CD4-positive, alpha-beta T cell treated with Interleukin-21 for 1 hour (primary cell): ENCODE data around the gene LAMP1.
"Not testable (repeated sequence)": the region's sequence is repeated elsewhere in the genome, so short reads cannot be mapped to it uniquely, and the experiment has no call there.

Experiments
- DNase-seq: peaks from one replicate; pipeline ENCODE4 v3.0.0-alpha.2; 2020

Gene LAMP1

GRCh38 chr13:113297370-113298042, 467 bp downstream of the LAMP1 start:
- peak; percentile 74 for DNase-seq

DNA sequence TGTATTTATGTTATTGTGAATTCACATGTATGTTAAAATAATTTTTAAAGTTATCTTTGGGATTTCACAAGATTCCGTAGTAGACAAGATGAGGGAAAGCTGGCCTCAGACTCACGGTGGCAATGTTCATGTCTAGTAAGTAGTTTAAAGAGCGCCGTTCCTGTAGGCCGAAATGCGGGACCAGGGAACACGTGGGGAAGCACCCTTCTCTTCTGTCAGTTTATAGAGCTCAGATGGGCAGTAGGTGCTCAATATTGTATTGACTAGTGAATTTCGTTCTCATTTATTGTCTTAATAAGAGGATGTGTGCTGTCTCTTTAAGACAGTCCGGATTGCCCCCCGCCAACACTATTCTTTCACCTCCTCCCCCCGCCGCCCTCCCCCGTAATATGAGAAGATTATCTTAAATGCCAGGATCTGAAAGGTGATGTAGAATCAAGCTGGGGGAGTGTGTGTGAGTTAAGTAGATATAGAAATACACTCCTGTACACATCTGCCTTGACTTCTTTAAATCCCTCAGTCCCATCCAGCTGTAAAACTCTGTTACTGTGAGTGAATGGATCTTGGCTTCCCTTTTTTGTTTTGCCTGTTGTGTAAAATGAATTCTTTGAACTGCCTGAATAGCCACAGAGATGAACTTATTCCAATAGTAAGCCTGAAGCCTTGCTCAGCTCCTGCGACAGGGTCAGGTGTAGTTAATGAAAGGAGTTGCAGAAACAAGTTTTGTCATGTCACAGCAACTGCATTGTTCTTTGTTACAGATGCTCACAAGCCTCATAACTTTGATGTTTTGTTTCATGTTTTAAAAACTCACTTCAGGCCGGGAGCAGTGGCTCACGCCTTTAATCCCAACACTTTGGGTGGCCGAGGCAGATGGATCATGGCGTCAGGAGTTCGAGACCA, 1.3 kb downstream of the LAMP1 start:
- no peak for DNase-seq

DNA sequence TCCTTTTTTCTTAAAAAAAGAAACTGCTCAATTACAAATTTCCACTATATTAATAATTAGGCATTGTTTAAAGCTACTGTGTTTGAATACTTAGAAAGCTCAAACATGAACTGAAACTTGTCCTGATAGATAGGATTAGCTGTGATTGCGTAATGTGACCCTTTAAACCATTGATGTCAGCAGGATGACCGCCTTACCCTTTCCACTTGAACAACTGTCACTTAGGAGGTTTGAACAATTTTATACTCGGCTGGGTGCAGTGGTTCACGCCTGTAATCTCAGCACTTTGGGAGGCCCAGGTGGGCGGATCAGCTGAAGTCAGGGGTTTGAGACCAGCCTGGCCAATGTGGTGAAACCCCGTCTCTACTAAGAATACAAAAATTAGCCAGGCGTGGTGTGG, 2.9 kb downstream of the LAMP1 start:
- DNase-seq, result no peak

DNA sequence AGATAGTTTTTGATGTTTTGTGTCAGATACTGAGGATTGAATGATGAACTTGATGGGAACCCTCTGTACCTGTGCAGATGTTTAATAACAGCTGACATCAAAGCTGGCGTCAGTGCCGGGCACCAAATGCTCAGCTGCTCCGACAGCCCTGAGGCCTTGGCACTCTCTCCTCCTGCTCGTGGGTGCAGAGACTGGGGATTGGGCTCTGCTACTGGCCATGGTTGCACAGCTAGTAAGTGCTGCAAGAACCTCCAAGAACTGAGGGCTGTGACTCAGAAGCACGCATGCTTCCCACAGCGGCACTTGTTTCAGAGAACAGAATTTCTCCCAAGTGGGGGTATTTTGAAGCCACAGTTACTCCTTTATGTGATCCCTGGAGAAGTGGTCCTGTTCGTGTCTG, 5.9 kb downstream of the LAMP1 start:
- DNase-seq, result no peak

DNA sequence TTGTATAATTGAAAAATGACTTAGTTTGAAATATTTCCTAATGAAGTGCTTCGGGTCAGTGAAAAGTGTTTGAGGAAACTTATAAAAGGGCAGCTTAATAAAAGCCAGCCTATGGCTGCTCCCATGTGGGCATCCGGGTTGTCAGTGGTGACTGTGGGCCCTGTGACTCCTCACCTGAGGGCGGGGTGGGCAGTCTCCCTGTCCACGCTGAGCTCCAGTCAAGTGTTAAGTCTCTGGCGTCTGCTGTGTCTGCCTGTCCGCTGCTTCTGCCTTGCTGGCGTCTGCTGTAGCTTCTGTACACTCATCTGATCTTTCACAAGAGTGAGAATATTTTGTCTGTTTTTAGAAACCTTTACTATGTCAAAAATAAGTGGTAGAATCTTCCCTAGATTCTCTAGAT, 7.1 kb downstream of the LAMP1 start:
- DNase-seq, result no peak

DNA sequence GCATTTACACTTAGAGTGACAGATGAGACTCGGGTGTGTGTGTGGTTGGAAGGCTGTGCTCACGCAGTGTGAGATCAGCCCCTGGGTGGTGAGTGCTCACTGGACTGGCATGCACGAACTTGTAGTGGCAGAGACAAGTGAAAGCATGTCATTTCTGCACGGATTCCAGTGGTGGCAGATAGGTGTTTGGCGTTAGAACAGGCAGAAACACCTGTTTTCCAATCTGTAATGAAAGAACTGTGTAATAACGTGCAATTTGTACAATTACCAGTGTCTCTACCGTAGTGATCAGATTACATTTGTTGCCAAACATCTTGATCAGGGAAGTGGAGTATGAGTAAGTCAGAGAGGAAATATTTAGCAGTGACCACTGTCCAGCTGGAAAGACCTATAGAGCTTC, 8.2 kb downstream of the LAMP1 start:
- DNase-seq, result no peak

DNA sequence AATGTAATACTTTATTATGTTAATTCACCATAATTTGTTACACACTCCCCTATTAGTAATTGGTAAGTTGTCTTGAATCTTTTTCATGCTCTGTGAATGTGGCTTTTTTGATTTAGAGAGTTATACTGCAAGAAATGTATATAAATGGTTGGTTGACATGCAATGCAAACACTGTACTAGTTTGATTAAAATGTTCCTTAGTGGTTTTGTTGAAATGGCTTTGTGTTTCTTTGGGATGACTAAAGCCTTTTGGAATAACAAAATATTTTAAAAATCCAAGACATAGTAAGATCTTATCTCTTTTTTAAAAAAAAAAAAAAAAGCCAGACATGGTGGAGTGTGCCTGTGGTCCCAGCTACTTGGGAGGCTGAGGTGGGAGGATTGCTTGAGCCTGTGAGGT, 10.5 kb downstream of the LAMP1 start:
- DNase-seq, result no peak

DNA sequence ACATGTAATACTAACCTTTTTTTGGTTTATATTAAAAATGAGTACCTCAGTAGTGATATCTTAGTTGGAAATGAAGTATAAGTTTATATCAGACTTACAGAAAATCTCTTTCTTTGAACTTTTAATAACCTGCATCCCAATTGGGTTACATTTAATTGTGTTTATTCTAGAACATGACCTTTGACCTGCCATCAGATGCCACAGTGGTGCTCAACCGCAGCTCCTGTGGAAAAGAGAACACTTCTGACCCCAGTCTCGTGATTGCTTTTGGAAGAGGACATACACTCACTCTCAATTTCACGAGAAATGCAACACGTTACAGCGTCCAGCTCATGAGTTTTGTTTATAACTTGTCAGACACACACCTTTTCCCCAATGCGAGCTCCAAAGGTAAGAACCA, 12.4 kb downstream of the LAMP1 start:
- DNase-seq, result no peak

DNA sequence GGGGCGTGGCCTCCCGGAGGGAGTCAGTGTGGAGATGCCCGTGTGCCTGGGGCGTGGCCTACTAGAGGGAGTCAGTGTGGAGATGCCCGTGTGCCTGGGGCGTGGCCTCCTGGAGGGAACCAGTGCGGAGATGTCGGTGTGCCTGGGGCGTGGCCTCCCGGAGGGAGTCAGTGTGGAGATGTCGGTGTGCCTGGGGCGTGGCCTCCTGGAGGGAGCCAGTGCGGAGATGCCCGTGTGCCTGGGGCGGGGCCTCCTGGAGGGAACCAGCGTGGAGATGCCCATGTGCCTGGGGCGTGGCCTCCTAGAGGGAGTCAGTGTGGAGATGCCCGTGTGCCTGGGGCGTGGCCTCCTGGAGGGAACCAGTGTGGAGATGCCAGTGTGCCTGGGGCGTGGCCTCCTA, 17.1 kb downstream of the LAMP1 start:
- not testable (repeated sequence) for DNase-seq

DNA sequence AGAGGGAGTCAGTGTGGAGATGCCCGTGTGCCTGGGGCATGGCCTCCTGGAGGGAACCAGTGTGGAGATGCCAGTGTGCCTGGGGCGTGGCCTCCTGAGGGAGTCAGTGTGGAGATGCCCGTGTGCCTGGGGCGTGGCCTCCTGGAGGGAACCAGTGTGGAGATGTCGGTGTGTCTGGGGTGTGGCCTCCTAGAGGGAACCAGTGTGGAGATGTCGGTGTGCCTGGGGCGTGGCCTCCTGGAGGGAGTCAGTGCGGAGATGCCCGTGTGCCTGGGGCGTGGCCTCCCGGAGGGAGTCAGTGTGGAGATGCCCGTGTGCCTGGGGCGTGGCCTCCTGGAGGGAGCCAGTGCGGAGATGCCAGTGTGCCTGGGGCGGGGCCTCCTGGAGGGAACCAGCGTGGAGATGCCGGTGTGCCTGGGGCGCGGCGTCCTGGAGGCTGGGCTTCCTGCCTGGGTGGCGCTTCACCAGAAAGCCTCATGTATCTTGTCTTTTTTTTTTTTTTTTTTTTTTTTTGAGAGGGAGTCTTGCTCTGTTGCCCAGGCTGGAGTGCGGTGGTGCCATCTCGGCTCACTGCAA, 17.9 kb downstream of the LAMP1 start:
- DNase-seq, result not testable (repeated sequence)

DNA sequence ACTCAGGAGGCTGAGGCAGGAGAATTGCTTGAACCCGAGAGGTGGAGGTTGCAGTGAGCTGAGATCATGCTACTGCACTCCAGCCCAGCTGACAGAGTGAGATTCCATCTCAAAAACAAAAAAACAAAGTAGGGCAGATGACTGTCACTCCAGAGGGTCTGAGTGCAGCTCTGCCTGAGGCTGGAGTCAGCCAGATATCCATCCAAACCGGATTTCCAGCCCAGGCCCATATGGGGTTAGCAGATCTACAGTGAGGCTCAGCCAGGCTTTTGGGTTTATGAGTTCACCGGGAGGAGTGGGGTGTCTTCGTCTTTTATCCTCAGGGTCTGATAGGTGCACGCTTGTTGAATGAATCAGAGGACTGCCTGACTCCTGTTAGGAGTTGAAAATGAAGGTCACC, 19.0 kb downstream of the LAMP1 start:
- no peak for DNase-seq

- no peak for DNase-seq
These were observed 20.0 kb downstream of the LAMP1 start for GRCh38 chr13:113317031-113317430.

DNA sequence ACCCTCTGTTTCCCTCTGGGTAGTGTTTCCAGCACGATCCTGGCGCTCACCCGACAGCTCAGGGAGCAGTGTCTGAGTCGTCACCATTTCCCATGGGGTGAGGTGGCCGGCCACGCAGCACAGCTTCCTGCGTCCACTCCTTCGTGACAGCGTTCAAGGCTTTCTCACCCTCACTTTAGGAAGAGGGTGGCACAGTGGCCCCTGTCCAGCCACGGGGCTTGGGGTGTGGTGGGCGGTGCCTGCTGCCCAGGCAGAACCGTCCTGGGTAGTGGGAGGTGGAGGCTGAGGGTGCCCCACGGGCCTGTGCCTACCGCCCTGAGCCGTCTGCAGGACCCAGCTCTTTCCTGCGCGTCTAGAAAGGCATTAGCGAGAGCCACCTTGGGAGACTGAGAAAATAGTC, 21.9 kb downstream of the LAMP1 start:
- no peak for DNase-seq

- no peak for DNase-seq
These were observed 22.3 kb downstream of the LAMP1 start for GRCh38 chr13:113319371-113319770.

GRCh38 chr13:113320226-113320875, 23.3 kb downstream of the LAMP1 start:
- DNase-seq, result no peak

GRCh38 chr13:113321546-113321945, 24.5 kb downstream of the LAMP1 start:
- DNase-seq, result no peak

DNA sequence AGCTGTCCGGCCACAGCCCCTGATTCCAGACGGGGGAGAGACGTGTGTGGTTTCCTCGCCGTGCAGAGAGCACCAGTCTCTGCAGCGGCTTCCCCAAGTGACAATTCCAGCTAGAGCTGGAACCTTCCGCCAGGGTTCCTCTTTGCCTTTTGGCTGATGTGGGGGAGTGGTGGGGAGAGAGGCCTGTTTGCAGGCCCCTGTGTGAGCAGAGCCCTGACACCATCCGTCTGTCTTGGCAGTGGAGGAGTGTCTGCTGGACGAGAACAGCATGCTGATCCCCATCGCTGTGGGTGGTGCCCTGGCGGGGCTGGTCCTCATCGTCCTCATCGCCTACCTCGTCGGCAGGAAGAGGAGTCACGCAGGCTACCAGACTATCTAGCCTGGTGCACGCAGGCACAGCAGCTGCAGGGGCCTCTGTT, 25.0 kb downstream of the LAMP1 start:
- no peak for DNase-seq

- DNase-seq, result no peak
These were observed 26.0 kb downstream of the LAMP1 start for GRCh38 chr13:113322890-113323651.

- no peak for DNase-seq
These were observed 26.8 kb downstream of the LAMP1 start for GRCh38 chr13:113323869-113324268.

DNA sequence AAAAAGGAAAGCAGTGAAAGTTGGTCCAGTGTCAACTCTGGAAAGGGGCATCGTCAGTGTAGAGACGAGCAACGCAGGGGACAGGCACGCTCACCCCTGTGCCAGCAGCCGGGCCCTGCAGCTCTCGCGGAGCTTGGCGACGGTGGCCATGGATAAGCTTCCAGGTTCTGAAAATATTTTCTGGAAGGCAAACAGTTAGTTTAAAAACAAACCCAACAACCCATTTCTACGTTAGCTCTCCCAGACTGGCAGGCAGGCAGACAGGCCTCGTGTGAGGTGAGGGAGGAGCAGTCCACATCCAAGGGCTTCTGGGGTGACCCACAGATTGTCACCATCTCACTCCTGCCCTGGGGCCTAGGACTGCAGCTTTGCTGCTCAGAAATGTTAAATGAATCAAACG, 27.4 kb downstream of the LAMP1 start:
- no peak for DNase-seq

GRCh38 chr13:113325779-113326178, 28.7 kb downstream of the LAMP1 start:
- DNase-seq, result no peak

- DNase-seq, result no peak
These were observed 30.3 kb downstream of the LAMP1 start for GRCh38 chr13:113327391-113327765.
